Heart right ventricle (tissue), 16 donors: ENCODE results near the gene MARVELD3. TPM values are rescaled to one million over a fixed set of nuclear protein-coding genes. Genes with fewer than 3 reads are reported as not detected.
"Not testable (repeated sequence)": the region's sequence is repeated elsewhere in the genome, so short reads cannot be mapped to it uniquely, and the experiment has no call there.

Experiments used
- ATAC-seq, 8 donors: fragments of 200-7000 bp; cut with Tn5 transposase; one replicate each; pipeline ENCODE4 v1.9.1; 2020; ENCODE audit warnings: mild to moderate bottlenecking in 8 of 8, moderate library complexity in 8 of 8, moderate number of reproducible peaks in 1 of 8
- DNase-seq, 2 donors: peaks; one replicate each; pipeline ENCODE4 v3.0.0-alpha.2; 2020
- H3K27ac ChIP-seq, 10 donors: fragments of 200-600 bp; sonication (generic) in 2 of 10; one replicate each; pipeline versions ENCODE4 v1.5.0 to v1.8.0; 2020 to 2022; ENCODE audit warnings: mild to moderate bottlenecking in 3 of 10
- H3K27me3 ChIP-seq, 7 donors: fragments of 200-600 bp; one replicate each; pipeline ENCODE4 v1.8.0; 2021 to 2022; ENCODE audit warnings: mild to moderate bottlenecking in 2 of 7
- H3K36me3 ChIP-seq, 9 donors: fragments of 200-600 bp; sonication (generic) in 1 of 9; one replicate each; pipeline versions ENCODE4 v1.5.0 to v1.8.0; 2020 to 2022; ENCODE audit warnings: mild to moderate bottlenecking in 2 of 9
- H3K4me1 ChIP-seq, 9 donors: fragments of 200-600 bp; sonication (generic) in 1 of 9; one replicate each; pipeline versions ENCODE4 v1.5.0 to v1.8.0; 2020 to 2022; ENCODE audit warnings: mild to moderate bottlenecking in 4 of 9
- H3K4me3 ChIP-seq, 10 donors: fragments of 200-600 bp; sonication (generic) in 2 of 10; one replicate each; pipeline versions ENCODE4 v1.5.0 to v1.8.0; 2020 to 2022; ENCODE audit warnings: mild to moderate bottlenecking in 7 of 10, moderate library complexity in 2 of 10
- H3K9me3 ChIP-seq, 11 donors: fragments of 200-600 bp in 10 of 11; sonication (generic) in 2 of 11; one replicate each; pipeline versions ENCODE4 v1.5.0 to v1.8.0; 2013 to 2022; ENCODE audit warnings: mild to moderate bottlenecking in 2 of 11, control low read depth in 1 of 11, moderate library complexity in 1 of 11
- CTCF ChIP-seq, 9 donors: fragments of 200-600 bp; sonication (generic) in 2 of 9; IDR thresholded peaks; one replicate each; pipeline versions ENCODE4 v1.5.0 to v1.8.0; 2021 to 2022; ENCODE audit warnings: antibody characterized with exemption in 9 of 9, mild to moderate bottlenecking in 5 of 9, moderate library complexity in 1 of 9
- WGBS, 2 donors: extraction: QIAGEN DNeasy Blood & Tissue Kit; methylation state at CpG; one replicate each; pipeline ENCODE4 v1.1.7; 2013; ENCODE audit warnings: inconsistent platforms in 1 of 2; 5-methylcytosine and 5-hydroxymethylcytosine counted together
- intact Hi-C, 10 donors: fragments of 100-400 bp; cut with DNase I; formaldehyde crosslinking; loops; one replicate each; pipeline versions ENCODE4 v1.11.1 to v1.14.2; 2022
- polyA plus RNA-seq, 2 donors: library from polyadenylated mRNA; stranded (reverse); fragments of 200-250 nt; gene quantifications; one replicate each; pipeline ENCODE4 v1.2.3, GENCODE V29; 2013
- total RNA-seq, 10 donors: library from RNA; stranded (reverse); fragmentation: NEBNext Ultra II Directional in 3 of 10; extraction: Animal tissue kit (Norgen Biotek cat#: 25700) in 3 of 10; gene quantifications; one replicate each; pipeline versions ENCODE4 v1.2.1 to v1.2.4, GENCODE V29; 2021 to 2023
- donor health status: Arrhythmogenic right ventricular cardiomyopathy.
- donor health status: ischemic (EF 13 %, LVEDD 7.1; RV severe dilation, severe dysfunction).
- donor health status: healthy with polysubstance abuse.
- donor health status: DM: no; HTN: yes; CAD: no.
- donor health status: DM: no; HTN: no; CAD: no.
- donor health status: ischemic (EF 25% LVEDD 6.9; RV normal size, moderate dysfunction).
- donor health status: ischemic (EF 25% LVEDD 5.7; RV mildly dilated, moderate dysfunction).
- donor health status: healthy.
- donor health status: DM: yes; HTN: yes; CAD: no.
- donor health status: Ischemic cardiomyopathy.
- donor health status: ischemic (EF 35%, LVEDD 5.7; RV mildly dilated, moderate dysfunction).
- donor health status: nonischemic (EF 11% LVEDD 7.7; RV severe dilation, severe dysfunction).
- donor health status: DM: yes; HTN: yes; CAD: no.
- donor health status: PGD.
- donor health status: ischemic (EF 29% LVEDD 5.4; RV normal size, mild dysfunction).
- donor health status: nonischemic (EF 23%, LVEDD 6.1; RV moderate dilation, normal function).

Gene MARVELD3
- total and polyA plus RNA-seq, 12 donors = 0.01 TPM; not detected in 11

DNA sequence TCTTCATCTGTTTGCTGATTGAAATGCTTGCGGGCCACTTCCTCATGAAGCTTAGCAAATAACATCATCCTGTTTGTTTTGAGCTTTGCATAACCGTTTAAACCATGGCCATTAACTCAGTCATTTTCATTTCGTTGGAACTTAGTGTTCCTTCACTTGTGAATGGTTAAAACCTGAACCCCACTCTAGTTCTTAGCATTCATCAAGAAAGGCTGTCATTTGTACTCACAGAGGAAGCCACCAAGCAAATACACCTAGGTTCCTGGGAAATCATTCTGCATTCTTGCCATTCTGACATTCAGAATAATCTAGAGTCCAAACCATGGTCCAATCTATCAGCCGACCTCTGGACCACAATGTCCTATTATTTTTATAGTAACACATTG is 40.7 kb upstream of the MARVELD3 start:
- DNase-seq = no peak
- Histone ChIP-seq H3K36me3 (no peaks in the 10 kb centered on the region), H3K9me3 (no peaks in the 10 kb centered on the region), H3K27me3 (peaks cover 0 to 19% (median 0%) of the 10 kb centered on the region in 7 donors), H3K4me3 (no peak overlapping the region), H3K4me1 (no peaks in the 10 kb centered on the region), H3K27ac (no peak overlapping the region)
- ATAC-seq = no peak
- no peak for TF ChIP-seq CTCF (IDR thresholded peaks at IDR 0.05)
- intact Hi-C loops = no loop called here
- 54 to 60% methylated on average over 4 of the region's 4 CpGs for WGBS, 2 donors

DNA sequence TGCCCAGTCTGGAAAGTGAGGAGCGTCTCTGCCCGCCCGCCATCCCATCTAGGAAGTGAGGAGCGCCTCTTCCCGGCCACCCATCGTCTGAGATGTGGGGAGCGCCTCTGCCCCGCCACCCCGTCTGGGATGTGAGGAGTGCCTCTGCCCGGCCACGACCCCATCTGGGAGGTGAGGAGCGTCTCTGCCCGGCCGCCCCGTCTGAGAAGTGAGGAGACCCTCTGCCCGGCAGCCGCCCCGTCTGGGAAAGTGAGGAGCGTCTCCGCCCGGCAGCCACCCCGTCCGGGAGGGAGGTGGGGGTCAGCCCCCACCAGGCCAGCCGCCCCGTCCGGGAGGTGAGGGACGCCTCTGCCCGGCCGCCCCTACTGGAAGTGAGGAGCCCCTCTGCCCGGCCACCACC is 36.6 kb upstream of the MARVELD3 start:
- H3K4me1 ChIP-seq, DNase-seq, H3K9me3 ChIP-seq, ATAC-seq, H3K27ac ChIP-seq, intact Hi-C loops, H3K36me3 ChIP-seq, H3K4me3 ChIP-seq: not testable (repeated sequence)
- WGBS, 2 donors = 91 to 92% methylated on average over 26 to 30 of the region's 30 CpGs
- H3K27me3 ChIP-seq = peaks cover 0 to 31% (median under 1%) of the 10 kb centered on the region in 7 donors

DNA sequence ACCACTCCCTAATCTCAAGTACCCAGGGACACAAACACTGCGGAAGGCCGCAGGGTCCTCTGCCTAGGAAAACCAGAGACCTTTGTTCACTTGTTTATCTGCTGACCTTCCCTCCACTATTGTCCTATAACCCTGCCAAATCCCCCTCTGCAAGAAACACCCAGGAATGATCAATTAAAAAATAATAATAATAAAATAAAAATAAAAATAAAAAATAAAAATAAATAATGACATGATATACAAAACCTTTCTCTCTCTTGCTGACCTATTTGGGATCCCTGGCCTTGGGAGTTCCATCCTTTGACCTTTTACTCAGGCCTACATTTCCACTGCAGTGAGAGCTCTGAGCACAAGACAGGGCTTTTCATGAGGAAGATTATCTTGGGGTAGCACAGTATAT is 35.9 kb upstream of the MARVELD3 start:
- DNase-seq, intact Hi-C loops, H3K36me3 ChIP-seq, ATAC-seq, H3K4me1 ChIP-seq, H3K9me3 ChIP-seq, H3K27ac ChIP-seq, H3K4me3 ChIP-seq: not testable (repeated sequence)
- no CpG with 5 or more reads among the region's 2 CpGs for WGBS, 2 donors
- H3K27me3 ChIP-seq = peaks cover 0 to 33% (median 5%) of the 10 kb centered on the region in 7 donors

- no peak for DNase-seq
- no peaks in the 10 kb centered on the region for H3K4me1 ChIP-seq
- no peaks in the 10 kb centered on the region for H3K9me3 ChIP-seq
- WGBS, 2 donors = 78 to 85% methylated on average over 4 of the region's 4 CpGs
- no peak overlapping the region for H3K4me3 ChIP-seq
- intact Hi-C loops = no loop called here
- no peak for ATAC-seq
- H3K27me3 ChIP-seq = peaks cover 0 to 33% (median 4%) of the 10 kb centered on the region in 7 donors
- H3K27ac ChIP-seq = no peak overlapping the region
- no peak for TF ChIP-seq CTCF (IDR thresholded peaks at IDR 0.05)
- no peaks in the 10 kb centered on the region for H3K36me3 ChIP-seq
These were observed 35.4 kb upstream of the MARVELD3 start for GRCh38 chr16:71590584-71590983.

DNA sequence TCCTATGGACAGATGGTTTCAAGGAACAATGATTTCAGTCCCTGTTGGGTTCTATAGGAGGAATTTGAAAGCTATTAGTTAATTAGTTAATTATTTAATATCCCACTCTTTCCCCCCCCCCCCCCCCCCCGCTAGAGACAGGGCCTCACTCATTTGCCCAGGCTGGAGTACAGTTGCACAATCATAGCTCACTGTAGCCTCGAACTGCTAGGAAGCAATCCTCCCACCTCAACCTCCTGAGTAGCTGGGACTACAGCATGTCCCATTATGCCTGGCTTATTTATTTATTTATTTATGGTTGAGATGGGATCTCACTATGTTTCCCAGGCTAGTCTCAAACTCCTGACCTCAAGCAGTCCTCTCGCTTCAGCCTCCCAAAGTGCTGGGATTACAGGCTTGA is 34.1 kb upstream of the MARVELD3 start:
- no peaks in the 10 kb centered on the region for H3K9me3 ChIP-seq
- no peak for TF ChIP-seq CTCF (IDR thresholded peaks at IDR 0.05)
- ATAC-seq = no peak
- 74 to 77% methylated on average over 2 to 3 of the region's 3 CpGs for WGBS, 2 donors
- intact Hi-C loops = no loop called here
- H3K4me3 ChIP-seq = no peak overlapping the region
- H3K4me1 ChIP-seq = no peaks in the 10 kb centered on the region
- peaks cover 0 to 29% (median 5%) of the 10 kb centered on the region in 7 donors for H3K27me3 ChIP-seq
- H3K36me3 ChIP-seq = no peaks in the 10 kb centered on the region
- H3K27ac ChIP-seq = no peak overlapping the region
- no peak for DNase-seq
